B cell (primary cell): ENCODE measurements around the gene DNASE1L2. TPM values are rescaled to one million over a fixed set of nuclear protein-coding genes. Genes with fewer than 3 reads are reported as not detected.

Experiments
- ATAC-seq: fragments of 200-7000 bp; cut with Tn5 transposase; one replicate; pipeline ENCODE4 v1.10.0; 2021; ENCODE audit warnings: low read depth, mild to moderate bottlenecking, moderate number of reproducible peaks, moderate library complexity
- CTCF ChIA-PET: fragments of 350-600 bp; sonication (Branson Sonifier 250); formaldehyde crosslinking; loops from one replicate; lab custom pipeline; 2021; ENCODE audit warnings: antibody characterized with exemption, inconsistent platforms; lab: Charles Lee
- POLR2A ChIA-PET: fragments of 350-600 bp; sonication (Branson Sonifier 250); formaldehyde crosslinking; loops from one replicate; lab custom pipeline; 2021; ENCODE audit warnings: antibody characterized with exemption; lab: Charles Lee
- DNase-seq: peaks from one replicate; pipeline ENCODE4 v3.0.0; 2013
- H2AFZ ChIP-seq: 2 replicates; pipeline ENCODE4 v1.6.1; 2012; ENCODE audit warnings: mild to moderate bottlenecking, low read depth, low read length; ENCODE audit not compliant: insufficient read depth, poor library complexity, severe bottlenecking
- H3K27ac ChIP-seq, 2 donors: 1 replicate in 1 of 2; 2 replicates in 1 of 2; pipeline ENCODE4 v1.5.1; 2012 to 2013; ENCODE audit warnings: low read length in 2 of 2, mild to moderate bottlenecking in 2 of 2, moderate library complexity in 1 of 2
- H3K27me3 ChIP-seq, 4 experiments: fragments of 200-600 bp in 1 of 4; sonication (generic) in 1 of 4; replicated peaks in 1 of 4; 1 replicate in 2 of 4; 2 replicates in 2 of 4; pipeline versions ENCODE4 v1.6.1 to v1.7.0; 2013 to 2016; ENCODE audit warnings: low read length in 3 of 4, mild to moderate bottlenecking in 2 of 4, mixed read lengths in 1 of 4, moderate library complexity in 1 of 4; ENCODE audit not compliant: insufficient read depth in 4 of 4, control insufficient read depth in 3 of 4; ENCODE audit errors: control extremely low read depth in 1 of 4
- H3K36me3 ChIP-seq, 2 experiments: replicated peaks in 1 of 2; 1 replicate in 1 of 2; 2 replicates in 1 of 2; pipeline versions ENCODE4 v1.6.1 to v1.7.1; 2013; ENCODE audit warnings: low read length in 1 of 2; ENCODE audit not compliant: insufficient read depth in 2 of 2, control insufficient read depth in 1 of 2; ENCODE audit errors: control extremely low read depth in 1 of 2, extremely low read depth in 1 of 2
- H3K4me1 ChIP-seq, 2 donors: fragments of 200-600 bp in 1 of 2; sonication (generic) in 1 of 2; 1 replicate in 1 of 2; 2 replicates in 1 of 2; pipeline versions ENCODE4 v1.5.1 to v1.6.1; 2013 to 2017; ENCODE audit warnings: low read length in 2 of 2; ENCODE audit not compliant: control insufficient read depth in 2 of 2, insufficient read depth in 2 of 2
- H3K4me2 ChIP-seq: replicated peaks from 2 replicates; pipeline ENCODE3; 2012; ENCODE audit warnings: mild to moderate bottlenecking, low read depth, low read length; ENCODE audit not compliant: poor library complexity, severe bottlenecking
- H3K4me3 ChIP-seq, 5 experiments: fragments of 200-600 bp in 1 of 5; sonication (generic) in 1 of 5; 1 replicate in 3 of 5; 2 replicates in 2 of 5; pipeline versions ENCODE4 v1.5.1 to v1.7.0; 2011 to 2016; ENCODE audit warnings: low read length in 4 of 5, mild to moderate bottlenecking in 4 of 5, low read depth in 2 of 5, control low read depth in 1 of 5, moderate library complexity in 1 of 5; ENCODE audit not compliant: insufficient read depth in 1 of 5; ENCODE audit errors: control extremely low read depth in 1 of 5, extremely low read depth in 1 of 5
- H3K79me2 ChIP-seq: fragments of 200-600 bp; sonication (generic); one replicate; pipeline ENCODE4 v1.6.0; 2016; ENCODE audit warnings: low read length; ENCODE audit not compliant: control insufficient read depth, insufficient read depth
- H3K9ac ChIP-seq: fragments of 200-600 bp; sonication (generic); 2 replicates; pipeline ENCODE4 v1.6.1; 2017; ENCODE audit warnings: mild to moderate bottlenecking, low read length, moderate library complexity
- H3K9me3 ChIP-seq, 3 donors: one replicate each; pipeline versions ENCODE4 v1.6.1 to v1.7.1; 2013; ENCODE audit warnings: low read length in 2 of 3; ENCODE audit not compliant: control insufficient read depth in 2 of 3, insufficient read depth in 1 of 3; ENCODE audit errors: control extremely low read depth in 1 of 3
- H4K20me1 ChIP-seq: 2 replicates; pipeline ENCODE4 v1.6.0; 2012; ENCODE audit warnings: mild to moderate bottlenecking, low read length; ENCODE audit not compliant: insufficient read depth, control insufficient read depth, poor library complexity, severe bottlenecking
- H3K27ac Mint-ChIP-seq: one replicate; pipeline ENCODE4 v1.8.0; 2021; ENCODE audit warnings: mixed read lengths
- H3K27me3 Mint-ChIP-seq: one replicate; pipeline ENCODE4 v1.8.0; 2021; ENCODE audit warnings: mixed read lengths
- H3K4me1 Mint-ChIP-seq: one replicate; pipeline ENCODE4 v1.8.0; 2021; ENCODE audit warnings: mixed read lengths
- H3K4me3 Mint-ChIP-seq: one replicate; pipeline ENCODE4 v1.8.0; 2021; ENCODE audit warnings: mixed read lengths
- H3K9me3 Mint-ChIP-seq: one replicate; pipeline ENCODE4 v1.8.0; 2022; ENCODE audit warnings: mixed read lengths; ENCODE audit not compliant: insufficient read depth
- CTCF ChIP-seq: fragments of 200-600 bp; IDR thresholded peaks from one replicate; pipeline ENCODE4 v1.8.0; 2022; ENCODE audit warnings: antibody characterized with exemption, mild to moderate bottlenecking
- EZH2 ChIP-seq: IDR thresholded peaks from 2 replicates; pipeline ENCODE4 v1.6.1; 2012; ENCODE audit warnings: borderline replicate concordance, low read depth, mild to moderate bottlenecking, moderate library complexity, low read length; ENCODE audit not compliant: insufficient read depth, poor library complexity, severe bottlenecking
- WGBS: methylation state at CpG from one replicate; pipeline ENCODE4 v1.1.5; 2013; ENCODE audit warnings: missing lambda C conversion rate; ENCODE audit not compliant: insufficient coverage; 5-methylcytosine and 5-hydroxymethylcytosine counted together
- intact Hi-C: fragments of 100-400 bp; cut with micrococcal nuclease; formaldehyde crosslinking; loops from one replicate; pipeline ENCODE4 v1.10.0; 2022
- polyA plus RNA-seq: library from polyadenylated mRNA; depleted of rRNA; stranded (reverse); fragments of >200 nt; gene quantifications from 2 replicates; pipeline ENCODE4 v1.2.3, GENCODE V29; 2012
- total RNA-seq, 2 donors: library from RNA; stranded (reverse); fragments of 120-200 nt in 1 of 2; gene quantifications; 1 replicate in 1 of 2; 2 replicates in 1 of 2; pipeline versions ENCODE4 v1.2.3 to v1.2.4, GENCODE V29; 2013 to 2022

Gene DNASE1L2
- total and polyA plus RNA-seq, 2 donors (not counting 1 experiment from before 2014, with no cell fraction given): 1.1 to 1.6 TPM

GRCh38 chr16:2280461-2280860, 44.2 kb downstream of the DNASE1L2 start:
- H3K79me2 ChIP-seq: no peaks in the 10 kb centered on the region
- no peak overlapping the region for H2AFZ ChIP-seq
- no peak overlapping the region for H3K27ac ChIP-seq
- no peaks in the 10 kb centered on the region for H4K20me1 ChIP-seq
- no peaks in the 10 kb centered on the region for H3K27me3 ChIP-seq
- no peak overlapping the region for H3K9ac ChIP-seq
- 95% methylated on average over 8 of the region's 8 CpGs for WGBS
- CTCF ChIA-PET: no interaction called here
- ATAC-seq (no peak), DNase-seq (no peak)
- H3K9me3 Mint-ChIP-seq: no peaks in the 10 kb centered on the region
- H3K4me1 ChIP-seq: no peaks in the 10 kb centered on the region
- no peak overlapping the region for H3K27ac Mint-ChIP-seq
- TF ChIP-seq EZH2: no peak
- TF ChIP-seq CTCF: no peak
- no peaks in the 10 kb centered on the region for H3K9me3 ChIP-seq
- no peak overlapping the region for H3K4me2 ChIP-seq
- no peak overlapping the region for H3K4me3 Mint-ChIP-seq
- no peak overlapping the region for H3K4me3 ChIP-seq
- POLR2A ChIA-PET: no interaction called here
- H3K27me3 Mint-ChIP-seq: no peaks in the 10 kb centered on the region
- H3K4me1 Mint-ChIP-seq: no peaks in the 10 kb centered on the region
- H3K36me3 ChIP-seq: no peaks in the 10 kb centered on the region
- intact Hi-C loops: no loop called here

- Histone ChIP-seq H3K4me3 (no peak overlapping the region), H2AFZ (no peak overlapping the region), H3K79me2 (no peaks in the 10 kb centered on the region), H3K27me3 (no peaks in the 10 kb centered on the region), H3K4me2 (no peak overlapping the region), H3K9me3 (no peaks in the 10 kb centered on the region), H3K36me3 (no peaks in the 10 kb centered on the region), H3K27ac (no peak overlapping the region), H3K4me1 (no peaks in the 10 kb centered on the region), H4K20me1 (no peaks in the 10 kb centered on the region), H3K9ac (no peak overlapping the region)
- WGBS: 96% methylated on average over 22 of the region's 24 CpGs
- POLR2A ChIA-PET: interaction anchor here (0.5 kb wide), 1 partner anchor 12 kb away, joined by 5 read pairs; no protein-coding TSS in a partner anchor
- Mint-ChIP-seq H3K4me3 (no peak overlapping the region), H3K27ac (no peak overlapping the region), H3K4me1 (no peaks in the 10 kb centered on the region), H3K27me3 (no peaks in the 10 kb centered on the region), H3K9me3 (no peaks in the 10 kb centered on the region)
- ATAC-seq: no peak
- DNase-seq: no peak
- no peak for TF ChIP-seq EZH2
- no peak for TF ChIP-seq CTCF
- CTCF ChIA-PET: no interaction called here
- intact Hi-C loops: no loop called here
These were observed 44.8 kb downstream of the DNASE1L2 start for GRCh38 chr16:2280981-2281542.
